Measurements from ENCODE around the gene COBL.

Gene COBL

GRCh38 chr7:51308696-51309095 lies 7.9 kb downstream of the COBL start:
- TF ChIP-seq SIN3A (IDR thresholded peaks at IDR 0.05; ENCODE audit: borderline replicate concordance, insufficient read depth, low read length) = no peak
- TF ChIP-seq TAF1 (IDR thresholded peaks at IDR 0.05; ENCODE audit: borderline replicate concordance, insufficient read depth, low read length) = no peak
- TF ChIP-seq REST (IDR thresholded peaks at IDR 0.05; ENCODE audit: insufficient read depth in 1 of 2, low read depth in 2 of 2, low read length in 2 of 2) = no peak
- no peak for TF ChIP-seq POLR2AphosphoS5 (IDR thresholded peaks at IDR 0.05; ENCODE audit: low read depth, low read length)
- no peak for TF ChIP-seq FOXP2 (optimal IDR thresholded peaks at IDR 0.05; ENCODE audit: borderline replicate concordance, extremely low read depth, extremely low read length, insufficient read depth)

GRCh38 chr7:51308265-51308664 lies 8.3 kb downstream of the COBL start:
- TF ChIP-seq FOXP2 (optimal IDR thresholded peaks at IDR 0.05; ENCODE audit: borderline replicate concordance, extremely low read depth, extremely low read length, insufficient read depth) = no peak
- TF ChIP-seq TAF1 (IDR thresholded peaks at IDR 0.05; ENCODE audit: borderline replicate concordance, insufficient read depth, low read length) = no peak
- no peak for TF ChIP-seq POLR2AphosphoS5 (IDR thresholded peaks at IDR 0.05; ENCODE audit: low read depth, low read length)
- TF ChIP-seq REST (IDR thresholded peaks at IDR 0.05; ENCODE audit: insufficient read depth in 1 of 2, low read depth in 2 of 2, low read length in 2 of 2) = no peak
- TF ChIP-seq SIN3A (IDR thresholded peaks at IDR 0.05; ENCODE audit: borderline replicate concordance, insufficient read depth, low read length) = no peak

GRCh38 chr7:51307651-51308210 lies 8.9 kb downstream of the COBL start:
- TF ChIP-seq POLR2AphosphoS5 (IDR thresholded peaks at IDR 0.05; ENCODE audit: low read depth, low read length) (no peak), SIN3A (IDR thresholded peaks at IDR 0.05; ENCODE audit: borderline replicate concordance, insufficient read depth, low read length) (no peak), REST (IDR thresholded peaks at IDR 0.05; ENCODE audit: insufficient read depth in 1 of 2, low read depth in 2 of 2, low read length in 2 of 2) (no peak), TAF1 (IDR thresholded peaks at IDR 0.05; ENCODE audit: borderline replicate concordance, insufficient read depth, low read length) (no peak), FOXP2 (optimal IDR thresholded peaks at IDR 0.05; ENCODE audit: borderline replicate concordance, extremely low read depth, extremely low read length, insufficient read depth) (no peak)

- TF ChIP-seq POLR2AphosphoS5 (IDR thresholded peaks at IDR 0.05; ENCODE audit: low read depth, low read length) (no peak), FOXP2 (optimal IDR thresholded peaks at IDR 0.05; ENCODE audit: borderline replicate concordance, extremely low read depth, extremely low read length, insufficient read depth) (no peak), SIN3A (IDR thresholded peaks at IDR 0.05; ENCODE audit: borderline replicate concordance, insufficient read depth, low read length) (no peak), TAF1 (IDR thresholded peaks at IDR 0.05; ENCODE audit: borderline replicate concordance, insufficient read depth, low read length) (no peak), REST (IDR thresholded peaks at IDR 0.05; ENCODE audit: insufficient read depth in 1 of 2, low read depth in 2 of 2, low read length in 2 of 2) (no peak)
These were observed 9.8 kb downstream of the COBL start for GRCh38 chr7:51306761-51307160.

All from PFSK-1 (cell line).